Fibroblast of villous mesenchyme (primary cell): ENCODE data around the gene CADM4. TPM values are rescaled to one million over a fixed set of nuclear protein-coding genes. Genes with fewer than 3 reads are reported as not detected.

ENCODE experiments used
- DNase-seq: peaks from one replicate; pipeline ENCODE4 v3.0.0-alpha.2; 2010; ENCODE audit warnings: low read depth
- H3K4me3 ChIP-seq: 2 replicates; pipeline ENCODE4 v1.5.1; 2011; ENCODE audit warnings: low read depth, mild to moderate bottlenecking, low read length
- CTCF ChIP-seq: IDR thresholded peaks from 2 replicates; pipeline ENCODE4 v1.5.1; 2012; ENCODE audit warnings: low read depth, mild to moderate bottlenecking, low read length; ENCODE audit not compliant: insufficient read depth
- small RNA-seq: library from RNA; depleted of rRNA; stranded (forward); fragments of <200 nt; gene quantifications from one replicate; pipeline ENCODE3, GENCODE V24; 2012
- total RNA-seq: library from RNA; depleted of rRNA; stranded (reverse); fragments of >200 nt; gene quantifications from 2 replicates; pipeline ENCODE4 v1.2.3, GENCODE V29; 2012

The CADM4 gene
- total RNA-seq, 1 donor = 22.0 TPM

GRCh38 chr19:43582495-43582894, 57.2 kb downstream of the CADM4 start:
- no peak for DNase-seq
- no peak overlapping the region for H3K4me3 ChIP-seq
- no peak for TF ChIP-seq CTCF

GRCh38 chr19:43581467-43581866, 58.2 kb downstream of the CADM4 start:
- H3K4me3 ChIP-seq = no peak overlapping the region
- TF ChIP-seq CTCF = no peak
- no peak for DNase-seq

GRCh38 chr19:43578787-43579186, 60.9 kb downstream of the CADM4 start:
- no peak for TF ChIP-seq CTCF
- no peak overlapping the region for H3K4me3 ChIP-seq
- DNase-seq = no peak

DNA sequence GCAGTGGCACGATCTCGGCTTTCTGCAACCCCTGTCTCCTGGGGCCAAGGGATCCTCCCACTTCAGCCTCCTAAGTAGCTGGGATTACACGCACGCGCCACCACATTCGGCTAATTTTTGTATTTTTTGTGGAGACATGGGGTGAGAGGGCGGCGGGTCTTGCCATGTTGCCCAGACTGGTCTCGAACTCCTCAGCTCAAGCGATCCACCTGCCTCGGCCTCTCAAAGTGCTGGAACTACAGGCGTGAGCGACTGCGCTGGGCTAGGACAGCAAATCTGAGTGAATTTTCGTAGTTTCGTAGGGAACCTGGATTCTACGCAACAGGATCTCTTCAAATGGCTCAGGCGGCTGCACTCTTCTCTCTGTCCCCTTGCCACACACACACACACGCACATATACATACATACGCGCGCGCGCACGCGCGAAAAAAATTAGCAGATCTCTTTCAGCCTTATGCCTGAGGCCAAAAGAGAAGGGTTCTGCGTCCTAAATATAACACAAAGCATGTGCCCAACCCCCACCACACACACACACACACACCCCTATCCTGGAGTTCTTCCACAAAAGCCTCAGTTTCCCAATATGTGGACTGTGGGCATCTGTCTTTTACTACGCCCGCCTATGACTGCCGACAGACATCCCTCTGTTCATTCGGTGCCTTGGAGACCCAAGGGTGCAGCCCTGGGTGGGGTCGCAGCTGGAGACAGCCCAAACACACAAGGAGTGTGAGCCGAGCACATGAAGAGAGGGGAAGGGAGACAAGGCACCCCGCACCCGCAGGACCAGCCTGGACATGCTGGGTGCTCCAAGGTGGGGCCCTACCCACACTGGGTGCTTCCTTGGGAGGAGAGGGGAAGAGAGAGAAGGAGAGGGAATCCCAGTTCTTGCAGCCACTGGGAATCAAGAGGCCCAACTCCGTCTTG, 63.4 kb downstream of the CADM4 start:
- DNase-seq = peak; percentile 51
- no peak for TF ChIP-seq CTCF
- peak overlapping the region; percentile 93 for H3K4me3 ChIP-seq

- TF ChIP-seq CTCF = no peak
- peak; percentile 99 for DNase-seq
- peak within 1 kb of the TSS; percentile 93 for H3K4me3 ChIP-seq
Measured at GRCh38 chr19:43575156-43575950, 64.3 kb downstream of the CADM4 start, which contains the start of the genes PINLYP and XRCC1. TSS of gene PINLYP (plus strand) at chr19:43575801. CDS start at chr19:43577192, 1,391 bp downstream. TSS of gene XRCC1 (minus strand) at chr19:43575527. CDS start at chr19:43575458, 69 bp downstream.

DNA sequence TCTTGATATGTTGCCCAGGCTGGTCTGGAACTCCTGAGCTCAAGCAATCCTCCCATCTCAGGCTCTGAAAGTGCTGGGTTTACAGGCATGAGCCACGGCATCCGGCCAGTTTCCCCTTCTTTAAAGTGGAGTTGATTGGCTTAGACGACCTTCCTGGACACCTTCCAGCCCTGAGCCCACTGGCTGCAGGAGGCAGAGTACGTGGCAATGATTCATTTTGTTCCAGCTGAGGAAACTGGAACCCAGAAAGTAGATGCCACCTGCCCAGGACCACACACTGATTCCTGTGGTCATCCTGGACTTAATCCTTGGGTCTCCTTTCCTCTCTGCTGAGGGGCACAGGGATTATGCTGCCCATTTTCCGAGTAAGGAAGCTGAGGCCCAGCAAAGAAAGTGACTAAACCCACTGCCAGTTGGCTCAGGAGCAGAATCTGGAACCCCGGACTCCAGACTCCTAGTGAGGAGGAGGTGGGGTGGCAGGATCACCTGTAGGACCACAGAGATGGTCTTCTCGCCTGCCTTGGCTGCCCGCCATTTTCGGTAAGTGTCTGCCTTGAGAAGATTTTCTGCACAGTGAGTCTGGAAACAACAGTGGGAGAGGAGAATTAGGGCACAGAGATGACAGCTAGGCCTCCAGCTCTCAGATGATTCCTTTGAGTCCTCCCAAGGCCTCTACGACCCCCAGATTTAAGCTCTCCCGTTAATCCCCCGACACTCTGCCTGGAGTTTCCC, 65.1 kb downstream of the CADM4 start:
- peak overlapping the region; percentile 93 for H3K4me3 ChIP-seq
- no peak for TF ChIP-seq CTCF
- DNase-seq = no peak

Small RNAs within 50 kb of the gene (small RNA-seq; reads per million reads assigned to genes)
- gene RN7SL368P = not detected

Other genes starting within 250 kb of the CADM4 start
- not detected in 2 replicates for gene TEX101, start 225.0 kb downstream of the CADM4 start, total RNA-seq
- 0.43 TPM in 1 of 2 replicates, not detected in the other for gene LYPD3, start 174.2 kb downstream of the CADM4 start, total RNA-seq
- 8.7 and 13.4 TPM in 2 replicates for gene PHLDB3, start 135.1 kb downstream of the CADM4 start, total RNA-seq
- gene ETHE1, start 112.6 kb downstream of the CADM4 start, total RNA-seq = 113 and 121 TPM in 2 replicates
- gene ZNF575, start 106.7 kb downstream of the CADM4 start, total RNA-seq = under 0.01 and 0.64 TPM in 2 replicates
- gene XRCC1, start 64.3 kb downstream of the CADM4 start, total RNA-seq = 22.9 and 28.9 TPM in 2 replicates
- 3.5 TPM in 2 replicates for gene PINLYP, start 64.0 kb downstream of the CADM4 start, total RNA-seq
- 27.7 and 35.4 TPM in 2 replicates for gene IRGQ, start 43.7 kb downstream of the CADM4 start, total RNA-seq
- 9.0 and 9.9 TPM in 2 replicates for gene ZNF576, start 43.3 kb downstream of the CADM4 start, total RNA-seq
- under 0.01 TPM in 2 replicates for gene SRRM5, start 27.8 kb downstream of the CADM4 start, total RNA-seq
- gene ZNF428, start 20.2 kb downstream of the CADM4 start, total RNA-seq = 25.0 and 31.9 TPM in 2 replicates
- 56.6 and 76.3 TPM in 2 replicates for gene PLAUR, start 30.3 kb upstream of the CADM4 start, total RNA-seq
- gene IRGC, start 76.2 kb upstream of the CADM4 start, total RNA-seq = not detected in 2 replicates
- gene SMG9, start 115.1 kb upstream of the CADM4 start, total RNA-seq = 13.0 and 14.5 TPM in 2 replicates
- 0.43 TPM in 1 of 2 replicates, not detected in the other for gene KCNN4, start 141.1 kb upstream of the CADM4 start, total RNA-seq
- gene LYPD5, start 162.6 kb upstream of the CADM4 start, total RNA-seq = under 0.01 and 0.43 TPM in 2 replicates
- gene ZNF283, start 187.5 kb upstream of the CADM4 start, total RNA-seq = 10.6 and 29.8 TPM in 2 replicates
- 0.97 and 3.0 TPM in 2 replicates for gene ZNF404, start 244.1 kb upstream of the CADM4 start, total RNA-seq